NCI-H2171 (cell line): ENCODE results near the gene ACVR1.
"Not testable (repeated sequence)": the region's sequence is repeated elsewhere in the genome, so short reads cannot be mapped to it uniquely, and the experiment has no call there.

ENCODE experiments used
- DNase-seq: peaks from one replicate; lab custom pipeline; 2025; lab: John Stamatoyannopoulos, UW

The ACVR1 gene

DNA sequence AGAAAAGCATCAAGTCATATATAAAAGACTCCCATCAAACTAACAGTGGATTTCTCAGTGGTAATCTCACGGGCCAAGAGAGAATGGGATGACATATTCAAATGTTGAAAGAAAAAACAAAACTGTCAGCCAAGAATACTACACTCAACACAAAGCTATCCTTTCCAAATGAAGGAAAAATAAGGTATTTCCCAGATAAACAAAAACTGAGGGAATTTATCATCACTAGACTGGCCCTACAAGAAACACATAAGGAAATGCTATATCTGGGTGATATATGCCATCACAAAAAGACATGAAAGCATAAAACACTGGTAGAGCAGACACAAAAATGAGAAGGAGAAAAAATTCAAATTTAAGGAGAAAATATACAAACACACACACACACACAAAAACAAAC is 118.6 kb downstream of the ACVR1 start:
- DNase-seq, result no peak

DNA sequence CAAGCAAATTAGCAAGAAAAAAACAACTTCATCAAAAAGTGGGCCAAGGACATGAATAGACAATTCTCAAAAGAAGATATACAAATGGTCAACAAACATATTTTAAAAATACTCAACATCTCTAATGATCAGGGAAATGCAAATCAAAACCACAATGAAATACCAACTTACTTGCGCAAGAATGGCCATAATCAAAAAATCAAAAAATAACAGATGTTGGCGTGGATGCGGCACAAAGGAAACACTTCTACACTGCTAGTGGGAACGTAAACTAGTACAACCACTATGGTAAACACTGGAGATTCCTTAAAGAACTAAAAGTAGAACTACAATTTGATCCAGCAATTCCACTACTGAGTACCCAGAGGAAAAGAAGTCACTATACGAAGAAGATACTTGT is 119.7 kb downstream of the ACVR1 start:
- not testable (repeated sequence) for DNase-seq

DNA sequence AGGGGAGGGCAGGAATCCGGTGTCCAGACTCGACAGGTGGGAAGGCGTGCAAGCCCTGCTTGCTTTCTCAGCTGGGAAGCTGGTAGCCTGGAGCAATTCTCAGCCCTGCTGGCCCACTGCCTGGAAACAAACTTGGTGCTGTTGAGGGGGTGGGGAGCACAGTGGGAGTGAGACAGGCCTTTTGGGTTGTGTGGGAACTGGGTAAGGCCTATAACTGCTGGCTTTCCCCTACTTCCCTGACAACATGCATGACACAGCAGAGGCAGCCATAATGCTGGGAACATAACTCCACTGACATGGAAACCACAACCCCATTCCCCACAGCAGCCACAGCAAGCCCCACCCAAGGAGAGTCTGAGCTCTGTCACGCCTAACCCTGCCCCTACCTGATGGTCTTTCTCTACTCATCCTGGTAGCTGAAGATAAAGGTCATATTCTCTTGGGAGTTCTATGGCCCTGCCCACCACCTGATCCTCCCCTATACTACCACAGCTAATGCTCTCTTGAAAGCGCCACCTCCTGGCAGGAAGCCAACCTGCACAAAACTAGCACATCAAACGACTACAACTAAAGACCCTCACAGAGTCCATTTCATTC is 124.6 kb downstream of the ACVR1 start:
- DNase-seq, result no peak

GRCh38 chr2:157749684-157750083 is 126.4 kb downstream of the ACVR1 start:
- DNase-seq, result no peak

- DNase-seq, result no peak
These were observed 127.6 kb downstream of the ACVR1 start for GRCh38 chr2:157748371-157749142.

- no peak for DNase-seq
These were observed 128.3 kb downstream of the ACVR1 start for GRCh38 chr2:157747695-157748370.

DNA sequence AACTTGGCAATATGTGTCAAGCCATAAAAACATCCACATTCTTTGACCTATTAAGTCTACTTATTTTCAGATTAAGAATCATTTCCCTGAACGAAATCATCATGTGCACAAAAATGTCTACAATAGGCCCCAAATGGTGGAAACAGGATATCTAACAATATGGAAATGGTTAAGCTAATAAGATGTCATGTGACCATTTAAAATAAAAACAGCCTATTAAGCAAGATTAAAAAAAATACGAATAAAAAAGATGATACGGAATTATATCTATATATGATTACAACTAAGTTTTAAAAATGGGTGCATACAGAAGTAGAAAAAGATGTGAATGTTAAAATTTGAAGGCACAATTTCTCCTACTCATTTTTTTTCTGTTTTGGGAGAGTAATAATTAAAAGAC is 128.8 kb downstream of the ACVR1 start:
- no peak for DNase-seq

GRCh38 chr2:157746234-157746950 is 129.7 kb downstream of the ACVR1 start:
- DNase-seq, result no peak

- no peak for DNase-seq
These were observed 131.5 kb downstream of the ACVR1 start for GRCh38 chr2:157744571-157745076.

- no peak for DNase-seq
These were observed 133.1 kb downstream of the ACVR1 start for GRCh38 chr2:157743051-157743450.

GRCh38 chr2:157741819-157742484 is 134.2 kb downstream of the ACVR1 start:
- DNase-seq, result no peak

GRCh38 chr2:157737656-157738055 is 138.5 kb downstream of the ACVR1 start:
- DNase-seq, result no peak

DNA sequence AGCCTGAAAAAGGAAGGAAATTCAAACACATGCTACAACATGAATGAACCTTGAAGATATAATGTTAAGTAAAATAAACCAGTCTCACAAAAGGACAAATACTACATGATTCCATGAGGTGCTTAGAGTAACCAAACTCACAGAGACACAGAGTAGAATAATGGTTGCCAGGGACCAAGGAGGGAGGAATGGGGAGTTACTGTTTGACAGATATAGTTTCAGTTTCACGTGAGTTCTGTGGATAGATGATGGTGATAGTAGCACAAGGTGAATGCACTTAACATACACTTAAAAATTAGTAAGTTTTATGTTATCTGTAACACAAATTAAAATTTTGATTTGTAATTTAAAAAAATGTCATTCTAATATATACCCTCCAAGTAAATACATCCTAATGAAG is 140.6 kb downstream of the ACVR1 start:
- DNase-seq, result no peak

DNA sequence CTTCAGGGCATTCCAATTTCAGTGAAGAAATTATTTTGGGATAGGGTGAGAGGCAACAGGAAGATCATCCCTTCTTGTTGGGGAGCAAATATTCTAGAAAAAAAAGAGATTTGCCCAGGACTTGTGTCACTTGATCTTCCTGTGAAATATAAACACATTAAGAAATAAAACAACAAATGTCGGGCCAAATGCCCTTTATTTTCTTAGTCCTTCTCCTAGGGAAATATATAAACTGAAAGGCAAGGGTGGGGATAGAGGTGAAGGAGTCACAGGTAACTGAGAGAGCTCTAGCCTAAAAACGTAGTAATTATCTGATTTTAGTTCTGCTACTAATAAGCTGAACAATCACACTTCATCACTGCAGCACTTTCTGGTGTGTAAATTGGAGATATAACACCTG is 142.9 kb downstream of the ACVR1 start:
- no peak for DNase-seq

DNA sequence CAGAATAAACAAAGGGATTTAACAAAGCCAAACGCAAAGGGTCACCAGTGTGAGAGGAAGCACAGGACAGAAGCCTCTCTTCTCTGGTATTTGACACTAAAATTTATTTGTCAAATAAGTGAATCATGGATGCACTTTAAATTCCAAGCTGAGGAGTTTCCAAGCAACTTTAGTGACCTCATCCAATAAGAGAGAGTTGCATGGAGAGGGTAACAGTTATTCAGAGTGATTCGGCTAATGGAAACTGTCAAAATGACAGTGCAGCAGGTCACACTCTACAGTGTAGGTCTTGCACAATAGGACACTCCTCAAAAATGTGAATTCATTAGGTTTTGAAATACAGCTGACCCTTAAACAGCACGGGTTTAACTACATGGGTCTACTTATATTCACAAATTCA is 143.5 kb downstream of the ACVR1 start:
- DNase-seq, result no peak

GRCh38 chr2:157727693-157728092 is 148.4 kb downstream of the ACVR1 start:
- no peak for DNase-seq

GRCh38 chr2:157726946-157727345 is 149.2 kb downstream of the ACVR1 start:
- no peak for DNase-seq

- no peak for DNase-seq
These were observed 150.3 kb downstream of the ACVR1 start for GRCh38 chr2:157725846-157726245.

GRCh38 chr2:157722580-157723234 is 153.4 kb downstream of the ACVR1 start:
- peak; percentile 30 for DNase-seq

DNA sequence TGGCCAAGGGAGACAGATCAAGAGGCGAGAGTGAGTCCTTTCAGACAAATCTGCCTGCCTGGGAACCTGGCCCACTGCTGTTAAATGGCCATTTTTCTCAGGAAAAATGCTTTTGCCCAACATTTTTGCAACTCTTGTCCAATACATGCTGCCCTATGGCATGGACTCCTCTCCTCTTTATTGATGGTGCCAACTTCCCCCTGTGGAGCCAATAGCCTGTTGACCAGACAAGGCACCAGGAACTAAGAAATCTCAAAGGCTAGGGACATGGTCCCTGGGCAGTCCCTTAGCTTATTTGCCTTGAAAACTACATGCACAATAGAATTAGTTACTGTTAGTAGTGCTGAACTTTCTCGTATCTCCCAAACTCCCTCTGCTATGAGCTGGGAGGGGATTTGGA is 155.6 kb downstream of the ACVR1 start:
- no peak for DNase-seq

- DNase-seq, result not testable (repeated sequence)
These were observed 171.5 kb downstream of the ACVR1 start for GRCh38 chr2:157704653-157705052.
